Esophagus muscularis mucosa (tissue), 4 donors: ENCODE measurements around the gene NOTCH4.

Source experiments
- CTCF ChIP-seq, 3 experiments: fragments of 200-600 bp in 2 of 3; fragments of 450-650 bp in 1 of 3; sonication (generic) in 2 of 3; IDR thresholded peaks; one replicate each; pipeline ENCODE4 v1.5.1; 2017 to 2019; ENCODE audit warnings: antibody characterized with exemption in 3 of 3, mild to moderate bottlenecking in 2 of 3, moderate library complexity in 1 of 3
- EP300 ChIP-seq: sonication (generic); formaldehyde crosslinking; IDR thresholded peaks from one replicate; pipeline ENCODE4 v1.6.1; 2017; ENCODE audit warnings: antibody characterized with exemption
- POLR2AphosphoS5 ChIP-seq, 2 donors: sonication (generic); formaldehyde crosslinking; IDR thresholded peaks; one replicate each; pipeline ENCODE4 v1.6.1; 2017; ENCODE audit warnings: antibody characterized with exemption in 2 of 2

GRCh38 chr6:32168807-32169591 lies 54.9 kb downstream of the NOTCH4 start:
- no peak for TF ChIP-seq CTCF (IDR thresholded peaks at IDR 0.05)
- TF ChIP-seq POLR2AphosphoS5 (IDR thresholded peaks at IDR 0.05), result no peak
- no peak for TF ChIP-seq EP300
